GM12892 (cell line): Measurements from ENCODE around the gene CRTAP.

Source experiments
- POLR2A ChIP-seq: IDR thresholded peaks from 2 replicates; pipeline ENCODE4 v1.6.1; 2011; ENCODE audit warnings: low read depth, low read length, control low read depth
- POLR2AphosphoS5 ChIP-seq: IDR thresholded peaks from 2 replicates; pipeline ENCODE4 v1.6.1; 2011; ENCODE audit warnings: low read depth, low read length, control low read depth

DNA sequence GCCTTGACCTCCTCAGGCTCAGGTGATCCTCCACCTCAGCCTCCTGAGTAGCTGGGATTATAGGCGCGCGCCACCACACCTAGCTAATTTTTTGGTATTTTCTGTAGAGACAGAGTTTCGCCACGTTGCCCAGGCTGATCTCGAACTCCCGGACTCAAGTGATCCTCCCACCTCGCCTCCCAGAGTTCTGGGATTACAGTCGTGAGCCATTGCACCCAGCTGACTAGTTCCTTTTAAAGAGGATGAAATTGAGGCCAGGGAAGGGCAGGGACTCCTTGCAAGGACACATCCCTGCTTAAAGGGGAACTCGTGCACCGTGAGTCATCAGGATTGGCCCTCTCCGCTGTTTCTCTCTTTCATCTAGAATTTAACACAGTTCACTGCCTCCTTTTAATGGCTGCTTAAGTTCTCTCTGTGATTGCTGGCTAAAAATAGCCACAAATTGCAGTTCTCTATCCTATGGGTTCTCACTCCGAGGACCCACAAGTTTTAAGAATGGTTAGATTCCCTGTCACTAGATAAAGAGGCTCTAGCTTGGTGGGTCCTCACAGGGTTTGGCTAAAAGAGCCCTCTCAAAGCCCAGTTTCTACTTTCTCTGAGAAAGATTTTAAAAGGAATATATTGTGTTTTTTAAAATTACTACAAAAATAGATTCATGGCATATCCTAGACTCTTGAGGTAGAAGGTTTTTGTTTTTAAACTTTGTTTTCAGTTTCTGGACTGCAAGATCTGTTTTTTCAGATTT, 1.4 kb downstream of the CRTAP start:
- TF ChIP-seq POLR2A (no peak), POLR2AphosphoS5 (no peak)
